HepG2 (cell line): ENCODE measurements around the gene SCN9A. TPM values are rescaled to one million over a fixed set of nuclear protein-coding genes. Genes with fewer than 3 reads are reported as not detected.

Experiments
- ATAC-seq: fragments of 200-7000 bp; cut with Tn5 transposase; 3 replicates; pipeline ENCODE4 v1.9.1; 2020; ENCODE audit warnings: mild to moderate bottlenecking, moderate library complexity
- BruUV-seq: library from RNA; stranded (reverse); fragments of 400-500 nt; replicated peaks from 2 replicates; lab custom pipeline; 2021; lab: Mats Ljungman, UMichigan
- CTCF ChIA-PET: fragments of 300-600 bp; formaldehyde crosslinking; extraction: SDS; loops from one replicate; lab custom pipeline; 2021; ENCODE audit warnings: low total read pairs, inconsistent platforms, low intra/inter-chr PET ratio; lab: Yijun Ruan, JAX
- POLR2A ChIA-PET: fragments of 350-600 bp; sonication (Branson Sonifier 250); formaldehyde crosslinking; loops from one replicate; lab custom pipeline; 2020; ENCODE audit warnings: antibody characterized with exemption, inconsistent platforms; lab: Yijun Ruan, JAX
- DNase-seq: peaks from one replicate; pipeline ENCODE4 v3.0.0-alpha.2; 2015; ENCODE audit warnings: low spot score
- FAIRE-seq: peaks from 3 replicates; lab custom pipeline; 2011; peaks lifted over from hg19 to GRCh38; lab: Jason Lieb, UNC
- H2AFZ ChIP-seq: one replicate; pipeline ENCODE4 v1.6.1; 2011; ENCODE audit warnings: low read length, inconsistent platforms
- H3K27ac ChIP-seq: fragments of 300-600 bp; 3 replicates; pipeline ENCODE4 v1.8.0; 2011; ENCODE audit warnings: mixed run types, mild to moderate bottlenecking, mixed read lengths, low read length, inconsistent platforms; ENCODE audit not compliant: insufficient read depth; ENCODE audit errors: extremely low read length
- H3K27me3 ChIP-seq, 2 experiments: fragments of 200-600 bp in 1 of 2; 2 replicates in 1 of 2; 3 replicates in 1 of 2; pipeline versions ENCODE4 v1.6.0 to v1.8.0; 2011; ENCODE audit warnings: low read length in 2 of 2, mild to moderate bottlenecking in 2 of 2, moderate library complexity in 2 of 2, inconsistent platforms in 1 of 2; ENCODE audit not compliant: insufficient read depth in 2 of 2, control insufficient read depth in 1 of 2
- H3K36me3 ChIP-seq, 2 experiments: fragments of 200-600 bp in 1 of 2; replicated peaks in 1 of 2; 2 replicates in 1 of 2; 3 replicates in 1 of 2; pipeline versions ENCODE4 v1.5.1 to v1.8.0; 2011; ENCODE audit warnings: low read length in 2 of 2, inconsistent platforms in 1 of 2; ENCODE audit not compliant: insufficient read depth in 2 of 2, control insufficient read depth in 1 of 2
- H3K4me1 ChIP-seq: 2 replicates; pipeline ENCODE4 v1.5.1; 2012; ENCODE audit warnings: low read length, inconsistent platforms; ENCODE audit not compliant: insufficient read depth
- H3K4me2 ChIP-seq: 2 replicates; pipeline ENCODE4 v1.6.0; 2011; ENCODE audit warnings: low read depth, low read length, inconsistent platforms
- H3K4me3 ChIP-seq, 3 experiments: fragments of 200-600 bp in 1 of 3; sonication (generic), shearing (Covaris generic) in 1 of 3; replicated peaks in 1 of 3; 2 replicates each; pipeline ENCODE4 v1.5.1; 2011 to 2016; ENCODE audit warnings: low read length in 3 of 3, inconsistent platforms in 2 of 3, low read depth in 2 of 3, mild to moderate bottlenecking in 2 of 3, control low read depth in 1 of 3, mixed read lengths in 1 of 3; ENCODE audit not compliant: insufficient read depth in 1 of 3
- H3K79me2 ChIP-seq: one replicate; pipeline ENCODE4 v1.6.1; 2011; ENCODE audit warnings: low read length, inconsistent platforms; ENCODE audit not compliant: insufficient read depth
- H3K9ac ChIP-seq: 2 replicates; pipeline ENCODE4 v1.6.0; 2011; ENCODE audit warnings: mild to moderate bottlenecking, low read depth, low read length, inconsistent platforms; ENCODE audit not compliant: insufficient read depth
- H3K9me3 ChIP-seq: 2 replicates; pipeline ENCODE4 v1.5.1; 2012; ENCODE audit warnings: mild to moderate bottlenecking, low read length
- H4K20me1 ChIP-seq: 2 replicates; pipeline ENCODE4 v1.6.0; 2011; ENCODE audit warnings: inconsistent platforms, mild to moderate bottlenecking, low read length, moderate library complexity; ENCODE audit not compliant: insufficient read depth
- ELF1 ChIP-seq: sonication (generic); formaldehyde crosslinking; IDR thresholded peaks from 2 replicates; pipeline ENCODE4 v1.4.0; 2020; ENCODE audit warnings: missing genetic modification reagents
- GABPA ChIP-seq, 2 experiments: IDR thresholded peaks; 2 replicates each; pipeline ENCODE4 v1.6.1; 2011 to 2016; ENCODE audit warnings: low read depth in 2 of 2, low read length in 1 of 2, missing biosample characterization in 1 of 2, missing genetic modification characterization in 1 of 2
- JUN ChIP-seq: sonication (generic); formaldehyde crosslinking; IDR thresholded peaks from 2 replicates; pipeline ENCODE4 v1.4.0; 2020; ENCODE audit warnings: mild to moderate bottlenecking, missing genetic modification reagents
- JUNB ChIP-seq: sonication (generic); formaldehyde crosslinking; IDR thresholded peaks from 2 replicates; pipeline ENCODE4 v1.8.0; 2022; ENCODE audit warnings: missing genetic modification reagents, mild to moderate bottlenecking, borderline replicate concordance
- NFKB2 ChIP-seq: sonication (generic); formaldehyde crosslinking; IDR thresholded peaks from 2 replicates; pipeline ENCODE4 v1.4.0; 2020; ENCODE audit warnings: missing genetic modification reagents, borderline replicate concordance
- NR2F1 ChIP-seq, 2 experiments: fragments of 450-650 bp in 1 of 2; formaldehyde crosslinking in 1 of 2; IDR thresholded peaks; 2 replicates each; pipeline versions ENCODE4 v1.5.0 to v1.6.1; 2016 to 2020; ENCODE audit warnings: mild to moderate bottlenecking in 1 of 2, missing compliant biosample characterization in 1 of 2, missing genetic modification reagents in 1 of 2, moderate library complexity in 1 of 2
- NRL ChIP-seq: sonication (generic); formaldehyde crosslinking; IDR thresholded peaks from 2 replicates; pipeline ENCODE4 v1.5.0; 2020; ENCODE audit warnings: missing genetic modification reagents, mild to moderate bottlenecking, moderate library complexity, borderline replicate concordance
- SMARCE1 ChIP-seq: fragments of 450-650 bp; IDR thresholded peaks from 2 replicates; pipeline ENCODE4 v1.6.1; 2017; ENCODE audit warnings: borderline replicate concordance
- ZFP36L1 ChIP-seq: sonication (generic); formaldehyde crosslinking; IDR thresholded peaks from 2 replicates; pipeline ENCODE4 v1.8.0; 2022; ENCODE audit warnings: mild to moderate bottlenecking, missing genetic modification reagents, moderate library complexity
- ZFP36L2 ChIP-seq: sonication (generic); formaldehyde crosslinking; IDR thresholded peaks from 2 replicates; pipeline ENCODE4 v1.4.0; 2020; ENCODE audit warnings: missing genetic modification reagents
- ZNF124 ChIP-seq: sonication (generic); formaldehyde crosslinking; IDR thresholded peaks from 2 replicates; pipeline ENCODE4 v1.4.0; 2020; ENCODE audit warnings: missing genetic modification reagents
- ZNF30 ChIP-seq: sonication (generic); formaldehyde crosslinking; IDR thresholded peaks from 2 replicates; pipeline ENCODE4 v1.5.0; 2020; ENCODE audit warnings: mild to moderate bottlenecking, missing genetic modification reagents
- ZNF670 ChIP-seq: sonication (generic); formaldehyde crosslinking; IDR thresholded peaks from 2 replicates; pipeline ENCODE4 v1.8.0; 2022; ENCODE audit warnings: mild to moderate bottlenecking, missing genetic modification reagents, borderline replicate concordance
- ZNF713 ChIP-seq: sonication (generic); formaldehyde crosslinking; IDR thresholded peaks from 2 replicates; pipeline ENCODE4 v1.4.0; 2020; ENCODE audit warnings: mild to moderate bottlenecking, missing genetic modification reagents
- in situ Hi-C: cut with HindIII; loops from 2 replicates; pipeline ENCODE4 v1.10.0; 2017; ENCODE audit warnings: low pct_unique_long_range_greater_than_20kb; ENCODE audit not compliant: extremely low pct_ligation_motif_present
- intact Hi-C: fragments of 100-400 bp; cut with micrococcal nuclease; formaldehyde crosslinking; loops from one replicate; pipeline ENCODE4 v1.10.0; 2022; ENCODE audit not compliant: unreplicated experiment
- polyA plus RNA-seq, 8 experiments: library from polyadenylated mRNA; depleted of rRNA in 3 of 8; stranded (reverse) in 7 of 8; unstranded in 1 of 8; fragments of >200 nt; fragmentation: Illumina TruSeq in 4 of 8; extraction: Trizol in 4 of 8; gene quantifications; 2 replicates each; pipeline versions ENCODE4 v1.2.1 to v1.2.3, GENCODE V29; 2011 to 2016; ENCODE audit warnings: low read depth in 4 of 8, missing spikeins in 1 of 8, mixed read lengths in 1 of 8; ENCODE audit not compliant: insufficient read depth in 1 of 8
- total RNA-seq, 5 experiments: library from RNA; depleted of rRNA; stranded (reverse); fragments of >200 nt; fragmentation: Illumina TruSeq; extraction: Trizol; gene quantifications; 2 replicates each; pipeline ENCODE4 v1.2.3, GENCODE V29; 2016; ENCODE audit warnings: low read depth in 1 of 5
- TF ChIP-seq, protein P1 (sequence below): IDR thresholded peaks from 2 replicates; pipeline ENCODE4 v1.6.1; 2018; ENCODE audit warnings: missing genetic modification reagents
- TF ChIP-seq, protein P2 (sequence below): sonication (generic); formaldehyde crosslinking; IDR thresholded peaks from 2 replicates; pipeline ENCODE4 v1.5.1; 2020; ENCODE audit warnings: mild to moderate bottlenecking, missing genetic modification reagents, borderline replicate concordance
- TF ChIP-seq, protein P3 (sequence below): sonication (generic); formaldehyde crosslinking; IDR thresholded peaks from 2 replicates; pipeline ENCODE4 v1.4.0; 2020; ENCODE audit warnings: missing genetic modification reagents

SCN9A gene
- total and polyA plus RNA-seq, 2 of the 13 experiments (the other 11 are each of a cell fraction or from before 2014, with no cell fraction given): 15.3 to 24.3 TPM

DNA sequence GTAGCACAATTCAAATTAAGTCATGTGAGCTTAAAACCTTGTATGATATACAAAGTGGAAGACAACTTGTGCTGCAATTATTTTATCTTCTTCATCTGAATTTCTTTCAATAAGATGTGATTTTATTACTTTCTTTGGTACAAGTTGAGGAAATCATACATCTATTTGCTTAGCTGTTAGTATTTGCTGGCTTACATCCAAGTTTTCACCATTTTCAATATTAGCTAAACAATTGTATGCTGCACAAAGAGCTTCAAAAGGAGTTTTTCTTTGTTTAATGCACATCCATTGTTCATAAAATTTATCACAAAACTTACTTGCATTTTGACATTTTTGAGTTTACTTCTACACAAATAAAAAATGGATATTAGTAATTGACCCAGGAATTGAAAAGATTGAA is 40.9 kb downstream of the SCN9A start:
- TF ChIP-seq ZFP36L1 (no peak), ZNF670 (no peak), ZNF713 (CRISPR knock-in tag) (no peak), ELF1 (CRISPR knock-in tag) (no peak), ZNF30 (no peak), NRL (CRISPR knock-in tag) (no peak), JUN (CRISPR knock-in tag) (no peak), SMARCE1 (no peak), NFKB2 (CRISPR knock-in tag) (no peak), GABPA (IDR thresholded peaks at IDR 0.05; ENCODE audit: low read depth, low read length) (no peak), GABPA (CRISPR knock-in tag; IDR thresholded peaks at IDR 0.05; ENCODE audit: low read depth) (no peak), NR2F1 (CRISPR knock-in tag; IDR thresholded peaks at IDR 0.05) (no peak), ZFP36L2 (CRISPR knock-in tag) (no peak), ZNF124 (CRISPR knock-in tag) (no peak), JUNB (CRISPR knock-in tag) (no peak)
- TF ChIP-seq, protein P1, sequence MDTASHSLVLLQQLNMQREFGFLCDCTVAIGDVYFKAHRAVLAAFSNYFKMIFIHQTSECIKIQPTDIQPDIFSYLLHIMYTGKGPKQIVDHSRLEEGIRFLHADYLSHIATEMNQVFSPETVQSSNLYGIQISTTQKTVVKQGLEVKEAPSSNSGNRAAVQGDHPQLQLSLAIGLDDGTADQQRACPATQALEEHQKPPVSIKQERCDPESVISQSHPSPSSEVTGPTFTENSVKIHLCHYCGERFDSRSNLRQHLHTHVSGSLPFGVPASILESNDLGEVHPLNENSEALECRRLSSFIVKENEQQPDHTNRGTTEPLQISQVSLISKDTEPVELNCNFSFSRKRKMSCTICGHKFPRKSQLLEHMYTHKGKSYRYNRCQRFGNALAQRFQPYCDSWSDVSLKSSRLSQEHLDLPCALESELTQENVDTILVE (CRISPR knock-in tag): no peak; the same call in 1 of the 2 replicates
- TF ChIP-seq, protein P2, sequence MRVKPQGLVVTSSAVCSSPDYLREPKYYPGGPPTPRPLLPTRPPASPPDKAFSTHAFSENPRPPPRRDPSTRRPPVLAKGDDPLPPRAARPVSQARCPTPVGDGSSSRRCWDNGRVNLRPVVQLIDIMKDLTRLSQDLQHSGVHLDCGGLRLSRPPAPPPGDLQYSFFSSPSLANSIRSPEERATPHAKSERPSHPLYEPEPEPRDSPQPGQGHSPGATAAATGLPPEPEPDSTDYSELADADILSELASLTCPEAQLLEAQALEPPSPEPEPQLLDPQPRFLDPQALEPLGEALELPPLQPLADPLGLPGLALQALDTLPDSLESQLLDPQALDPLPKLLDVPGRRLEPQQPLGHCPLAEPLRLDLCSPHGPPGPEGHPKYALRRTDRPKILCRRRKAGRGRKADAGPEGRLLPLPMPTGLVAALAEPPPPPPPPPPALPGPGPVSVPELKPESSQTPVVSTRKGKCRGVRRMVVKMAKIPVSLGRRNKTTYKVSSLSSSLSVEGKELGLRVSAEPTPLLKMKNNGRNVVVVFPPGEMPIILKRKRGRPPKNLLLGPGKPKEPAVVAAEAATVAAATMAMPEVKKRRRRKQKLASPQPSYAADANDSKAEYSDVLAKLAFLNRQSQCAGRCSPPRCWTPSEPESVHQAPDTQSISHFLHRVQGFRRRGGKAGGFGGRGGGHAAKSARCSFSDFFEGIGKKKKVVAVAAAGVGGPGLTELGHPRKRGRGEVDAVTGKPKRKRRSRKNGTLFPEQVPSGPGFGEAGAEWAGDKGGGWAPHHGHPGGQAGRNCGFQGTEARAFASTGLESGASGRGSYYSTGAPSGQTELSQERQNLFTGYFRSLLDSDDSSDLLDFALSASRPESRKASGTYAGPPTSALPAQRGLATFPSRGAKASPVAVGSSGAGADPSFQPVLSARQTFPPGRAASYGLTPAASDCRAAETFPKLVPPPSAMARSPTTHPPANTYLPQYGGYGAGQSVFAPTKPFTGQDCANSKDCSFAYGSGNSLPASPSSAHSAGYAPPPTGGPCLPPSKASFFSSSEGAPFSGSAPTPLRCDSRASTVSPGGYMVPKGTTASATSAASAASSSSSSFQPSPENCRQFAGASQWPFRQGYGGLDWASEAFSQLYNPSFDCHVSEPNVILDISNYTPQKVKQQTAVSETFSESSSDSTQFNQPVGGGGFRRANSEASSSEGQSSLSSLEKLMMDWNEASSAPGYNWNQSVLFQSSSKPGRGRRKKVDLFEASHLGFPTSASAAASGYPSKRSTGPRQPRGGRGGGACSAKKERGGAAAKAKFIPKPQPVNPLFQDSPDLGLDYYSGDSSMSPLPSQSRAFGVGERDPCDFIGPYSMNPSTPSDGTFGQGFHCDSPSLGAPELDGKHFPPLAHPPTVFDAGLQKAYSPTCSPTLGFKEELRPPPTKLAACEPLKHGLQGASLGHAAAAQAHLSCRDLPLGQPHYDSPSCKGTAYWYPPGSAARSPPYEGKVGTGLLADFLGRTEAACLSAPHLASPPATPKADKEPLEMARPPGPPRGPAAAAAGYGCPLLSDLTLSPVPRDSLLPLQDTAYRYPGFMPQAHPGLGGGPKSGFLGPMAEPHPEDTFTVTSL: no peak
- TF ChIP-seq, protein P3, sequence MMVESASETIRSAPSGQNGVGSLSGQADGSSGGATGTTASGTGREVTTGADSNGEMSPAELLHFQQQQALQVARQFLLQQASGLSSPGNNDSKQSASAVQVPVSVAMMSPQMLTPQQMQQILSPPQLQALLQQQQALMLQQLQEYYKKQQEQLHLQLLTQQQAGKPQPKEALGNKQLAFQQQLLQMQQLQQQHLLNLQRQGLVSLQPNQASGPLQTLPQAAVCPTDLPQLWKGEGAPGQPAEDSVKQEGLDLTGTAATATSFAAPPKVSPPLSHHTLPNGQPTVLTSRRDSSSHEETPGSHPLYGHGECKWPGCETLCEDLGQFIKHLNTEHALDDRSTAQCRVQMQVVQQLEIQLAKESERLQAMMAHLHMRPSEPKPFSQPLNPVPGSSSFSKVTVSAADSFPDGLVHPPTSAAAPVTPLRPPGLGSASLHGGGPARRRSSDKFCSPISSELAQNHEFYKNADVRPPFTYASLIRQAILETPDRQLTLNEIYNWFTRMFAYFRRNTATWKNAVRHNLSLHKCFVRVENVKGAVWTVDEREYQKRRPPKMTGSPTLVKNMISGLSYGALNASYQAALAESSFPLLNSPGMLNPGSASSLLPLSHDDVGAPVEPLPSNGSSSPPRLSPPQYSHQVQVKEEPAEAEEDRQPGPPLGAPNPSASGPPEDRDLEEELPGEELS (CRISPR knock-in tag): no peak
- H3K9ac ChIP-seq: no peak overlapping the region
- peak; percentile 20 for DNase-seq
- in situ Hi-C loops: no loop called here
- intact Hi-C loops: no loop called here
- no peak overlapping the region for H3K27ac ChIP-seq
- CTCF ChIA-PET: no interaction called here
- no peaks in the 10 kb centered on the region for H4K20me1 ChIP-seq
- H3K9me3 ChIP-seq: no peaks in the 10 kb centered on the region
- no TSS peak for BruUV-seq
- H3K4me2 ChIP-seq: no peak overlapping the region
- no peak for FAIRE-seq
- no peaks in the 10 kb centered on the region for H3K79me2 ChIP-seq
- POLR2A ChIA-PET: interaction anchor here (1.2 kb wide), 1 partner anchor 40 kb away, joined by 4 read pairs; no protein-coding TSS in a partner anchor
- peaks cover 49% of the 10 kb centered on the region for H3K4me1 ChIP-seq
- ATAC-seq: no peak
- no peaks in the 10 kb centered on the region; a peak in 1 of 5 replicates for H3K36me3 ChIP-seq
- no peak overlapping the region for H2AFZ ChIP-seq
- no peaks in the 10 kb centered on the region for H3K27me3 ChIP-seq
- H3K4me3 ChIP-seq: no peak overlapping the region
